Measurements from ENCODE around the gene ARSD.
A peak's percentile ranks its signal among the peaks of the same experiment; 100 is the strongest.
"Not testable (repeated sequence)": the region's sequence is repeated elsewhere in the genome, so short reads cannot be mapped to it uniquely, and the experiment has no call there.

The ARSD gene

DNA sequence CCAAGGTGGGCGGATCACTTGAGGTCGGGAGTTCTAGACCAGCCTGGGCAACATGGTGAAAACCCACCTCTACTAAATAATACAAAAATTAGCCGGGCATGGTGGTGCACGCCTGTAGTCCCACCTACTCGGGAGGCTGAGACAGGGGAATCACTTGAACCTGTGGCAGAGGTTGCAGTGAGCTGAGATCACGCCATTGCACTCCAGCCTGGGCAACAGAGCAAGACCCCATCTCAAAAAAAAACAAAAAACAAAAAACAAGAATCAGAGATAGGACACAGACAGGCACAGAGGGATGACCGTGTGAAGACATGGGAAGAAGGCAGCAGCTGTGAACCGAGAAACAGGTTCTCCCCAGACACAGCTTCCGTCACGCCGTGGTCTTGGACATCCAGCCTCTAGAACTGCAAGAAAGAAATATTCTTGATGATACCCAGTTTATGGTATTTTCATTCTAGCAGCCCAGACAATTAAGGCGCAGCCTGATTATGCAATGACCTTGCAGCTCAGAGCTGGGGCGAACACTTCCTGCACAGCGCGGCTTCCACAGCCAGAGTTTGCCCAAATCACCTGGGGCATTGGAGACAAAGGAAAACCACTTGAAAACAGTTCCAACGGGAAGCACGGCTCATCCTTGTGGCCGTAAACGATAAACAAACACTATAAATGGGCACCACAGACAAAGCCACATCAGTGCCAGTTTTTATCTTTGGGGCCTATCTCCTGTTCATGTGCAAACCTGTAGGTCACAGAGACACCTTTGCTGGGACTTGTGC, 4.2 kb upstream of the ARSD start:
- no peak for DNase-seq (ENCODE audit: low spot score)

GRCh38 chrX:2931612-2932011, 2.5 kb upstream of the ARSD start:
- DNase-seq (ENCODE audit: low spot score): no peak

GRCh38 chrX:2931155-2931554, 2.0 kb upstream of the ARSD start:
- DNase-seq (ENCODE audit: low spot score): no peak

- peak; percentile 26 for DNase-seq (ENCODE audit: low spot score)
These were observed 952 bp downstream of the ARSD start for GRCh38 chrX:2928191-2928582.

DNA sequence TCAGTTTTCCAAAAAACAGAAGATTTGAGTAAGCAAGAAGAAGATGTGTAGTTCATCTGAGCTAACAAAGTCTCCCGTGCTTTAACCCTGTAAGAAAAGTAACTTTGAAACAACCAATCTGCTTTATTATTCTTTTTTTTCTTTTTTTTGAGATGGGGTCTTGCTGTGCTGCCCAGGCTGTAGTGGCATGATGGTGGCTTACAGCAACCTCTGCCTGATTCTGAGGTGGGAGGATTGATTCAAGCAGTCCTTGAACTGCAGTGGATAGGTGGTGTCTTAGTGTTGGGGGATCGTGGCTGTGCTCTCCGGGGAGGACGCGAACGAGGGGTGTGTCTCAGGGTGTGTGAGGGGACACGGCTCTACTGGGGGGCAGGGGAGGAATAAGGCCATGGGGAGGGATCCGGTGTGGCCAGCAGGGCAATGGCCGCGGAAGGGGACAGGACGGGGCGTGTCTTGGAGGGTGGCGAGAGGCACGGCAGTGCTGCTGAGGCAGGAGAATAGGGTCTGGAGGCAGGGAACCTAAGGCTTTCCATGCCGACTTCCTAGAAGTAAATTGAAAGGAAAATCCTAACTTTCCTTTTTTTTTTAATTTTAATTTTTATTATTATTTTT, 2.4 kb downstream of the ARSD start:
- DNase-seq (ENCODE audit: low spot score): no peak

DNA sequence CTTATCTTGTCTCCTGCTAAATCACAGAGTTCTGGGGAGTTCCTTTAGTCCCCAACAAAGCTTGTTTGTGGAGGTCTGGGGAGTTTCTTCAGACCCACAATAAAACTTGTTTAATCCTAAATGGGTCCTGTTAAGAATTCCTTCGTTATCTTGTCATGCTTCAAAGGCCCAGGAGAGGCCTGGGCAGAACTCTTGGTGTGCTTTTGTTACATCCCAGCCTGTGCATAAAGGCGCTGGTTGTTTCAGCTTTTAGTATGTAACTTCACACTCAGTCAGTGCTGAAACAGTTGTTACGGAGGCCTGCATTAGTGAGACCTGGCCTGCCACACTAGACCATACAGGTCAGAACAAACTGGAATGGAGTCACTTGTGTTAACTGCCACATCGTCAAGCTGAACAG, 2.9 kb downstream of the ARSD start:
- not testable (repeated sequence) for DNase-seq (ENCODE audit: low spot score)

GRCh38 chrX:2924151-2924550, 5.0 kb downstream of the ARSD start:
- DNase-seq (ENCODE audit: low spot score): no peak

DNA sequence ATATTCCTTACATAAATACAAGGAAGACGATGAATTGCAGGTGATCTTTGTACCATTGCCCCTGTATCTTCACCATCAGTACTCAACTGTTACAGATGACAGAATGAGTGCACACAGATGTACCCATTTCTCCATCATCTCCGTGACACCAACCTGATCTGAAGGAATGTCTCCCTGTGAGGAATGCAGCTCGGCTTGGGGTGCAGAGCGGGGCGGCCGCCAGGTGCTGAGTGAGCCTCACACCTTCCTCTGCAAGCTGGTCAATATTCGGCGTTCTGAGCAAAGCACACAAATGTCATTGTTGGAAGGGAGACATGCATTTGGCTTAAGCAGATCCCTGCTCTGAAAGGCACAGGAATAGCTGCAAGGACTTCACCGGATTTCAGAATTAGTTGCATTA, 7.4 kb downstream of the ARSD start:
- no peak for DNase-seq (ENCODE audit: low spot score)

DNA sequence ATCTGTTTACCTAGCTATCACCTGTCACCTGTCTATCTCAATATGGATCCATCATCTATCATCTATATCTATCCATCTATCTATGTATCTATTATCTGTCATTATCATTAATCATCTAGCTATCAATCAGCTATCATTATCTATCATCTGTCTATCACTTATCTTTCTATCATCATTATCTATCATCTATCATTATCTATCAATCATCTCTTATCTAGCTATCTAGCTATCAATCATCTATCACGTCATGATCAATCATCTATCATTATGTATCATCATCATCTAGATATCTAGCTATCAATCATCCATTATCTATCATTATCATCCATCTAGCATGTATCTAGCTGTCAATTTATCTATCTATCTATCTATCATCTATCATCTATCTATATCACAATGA, 7.9 kb downstream of the ARSD start:
- DNase-seq (ENCODE audit: low spot score): no peak

- DNase-seq (ENCODE audit: low spot score): no peak
These were observed 11.4 kb downstream of the ARSD start for GRCh38 chrX:2917767-2918166.

DNA sequence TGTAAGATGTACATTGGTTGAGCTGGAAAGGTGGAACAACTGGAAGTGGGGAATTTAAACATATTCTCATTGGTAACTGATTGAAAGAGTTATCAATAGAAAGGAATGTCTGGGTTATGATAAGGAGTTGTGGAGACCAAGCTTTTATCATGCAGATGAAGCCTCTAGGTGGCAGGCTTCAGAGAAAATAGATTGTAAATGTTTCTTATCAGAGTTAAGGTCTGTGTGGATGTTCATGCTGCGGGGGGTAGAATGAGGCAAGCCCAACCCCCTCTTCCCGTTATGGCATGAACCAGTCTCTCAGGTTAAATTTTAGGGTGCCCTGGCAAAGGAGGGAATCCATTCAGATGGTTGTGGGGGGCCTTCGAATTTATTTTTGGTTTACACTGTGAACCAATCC, 16.0 kb downstream of the ARSD start:
- no peak for DNase-seq (ENCODE audit: low spot score)

DNA sequence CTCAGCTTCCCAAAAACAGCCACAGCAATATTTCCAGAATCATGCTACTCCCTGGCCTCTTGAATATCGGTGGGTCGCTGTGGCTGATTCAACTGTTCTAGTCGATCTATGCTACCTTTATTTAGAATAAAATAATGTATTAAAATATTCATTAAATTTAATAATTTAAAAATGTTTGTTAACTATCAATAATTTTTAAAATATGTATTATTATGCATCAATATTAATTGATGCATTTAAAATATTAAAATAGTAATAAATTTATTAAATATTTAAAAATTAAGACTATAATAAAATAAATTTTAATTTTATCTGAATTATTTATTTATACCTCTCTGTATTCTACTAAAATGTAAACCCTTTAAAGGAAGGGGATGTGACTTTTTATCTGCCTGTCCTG, 19.0 kb downstream of the ARSD start:
- no peak for DNase-seq (ENCODE audit: low spot score)

GRCh38 chrX:2908125-2908685, 20.9 kb downstream of the ARSD start:
- no peak for DNase-seq (ENCODE audit: low spot score)

- no peak for DNase-seq (ENCODE audit: low spot score)
These were observed 21.8 kb downstream of the ARSD start for GRCh38 chrX:2907295-2907694.

DNA sequence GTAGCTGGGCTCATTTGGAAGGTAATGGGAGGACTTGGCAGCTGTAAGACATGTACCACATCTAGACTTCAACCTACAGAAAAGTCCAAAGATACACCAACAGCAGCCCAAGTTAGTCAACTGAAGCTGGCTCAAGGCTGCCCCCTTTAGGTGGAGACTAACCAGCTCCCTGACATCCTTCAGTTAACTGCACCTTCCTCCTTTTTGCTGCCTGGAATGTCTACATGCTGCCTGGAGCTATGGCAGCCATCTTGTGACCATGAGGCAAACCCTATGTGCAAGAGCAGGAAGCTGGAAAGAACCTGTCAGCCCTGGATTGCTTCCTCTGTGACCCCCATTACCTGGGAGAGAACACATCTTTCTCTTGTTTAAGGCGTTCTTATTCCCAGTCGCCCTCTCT, 25.8 kb downstream of the ARSD start:
- no peak for DNase-seq (ENCODE audit: low spot score)

- no peak for DNase-seq (ENCODE audit: low spot score)
These were observed 26.3 kb downstream of the ARSD start for GRCh38 chrX:2902841-2903240.

- DNase-seq (ENCODE audit: low spot score): no peak
These were observed 27.6 kb downstream of the ARSD start for GRCh38 chrX:2901367-2902036.

DNA sequence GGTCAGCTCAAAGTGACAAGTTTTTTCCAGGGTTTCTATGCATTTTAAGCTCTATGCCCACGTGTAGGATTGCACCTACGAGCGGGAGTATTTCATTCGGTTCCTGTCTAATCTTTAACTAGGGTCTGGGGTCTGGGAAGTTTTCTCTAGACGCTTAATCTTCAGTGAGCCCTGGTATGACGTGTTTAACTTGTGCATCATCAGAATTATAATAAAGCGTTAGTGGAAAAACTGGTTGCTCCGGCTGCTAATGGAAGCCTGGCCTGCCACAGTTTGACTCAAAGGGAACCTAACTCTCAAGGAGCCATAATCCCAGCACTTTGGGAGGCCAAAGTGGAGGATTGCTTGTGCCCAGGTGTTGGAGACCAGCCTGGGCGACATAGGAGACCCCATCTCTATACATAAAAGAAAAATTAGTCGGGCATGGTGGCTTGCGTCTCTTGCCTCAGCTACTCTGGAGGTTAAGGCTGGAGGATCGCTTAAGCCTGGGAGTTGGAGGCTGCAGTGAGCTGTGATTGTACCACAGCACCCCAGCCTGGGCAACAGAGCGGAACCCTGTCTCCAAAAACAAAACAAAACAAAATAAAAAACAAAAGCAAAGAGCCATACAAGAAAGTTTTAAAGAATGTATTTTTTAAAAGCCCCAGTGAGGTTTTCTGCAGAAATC, 30.2 kb downstream of the ARSD start:
- DNase-seq (ENCODE audit: low spot score): no peak

DNA sequence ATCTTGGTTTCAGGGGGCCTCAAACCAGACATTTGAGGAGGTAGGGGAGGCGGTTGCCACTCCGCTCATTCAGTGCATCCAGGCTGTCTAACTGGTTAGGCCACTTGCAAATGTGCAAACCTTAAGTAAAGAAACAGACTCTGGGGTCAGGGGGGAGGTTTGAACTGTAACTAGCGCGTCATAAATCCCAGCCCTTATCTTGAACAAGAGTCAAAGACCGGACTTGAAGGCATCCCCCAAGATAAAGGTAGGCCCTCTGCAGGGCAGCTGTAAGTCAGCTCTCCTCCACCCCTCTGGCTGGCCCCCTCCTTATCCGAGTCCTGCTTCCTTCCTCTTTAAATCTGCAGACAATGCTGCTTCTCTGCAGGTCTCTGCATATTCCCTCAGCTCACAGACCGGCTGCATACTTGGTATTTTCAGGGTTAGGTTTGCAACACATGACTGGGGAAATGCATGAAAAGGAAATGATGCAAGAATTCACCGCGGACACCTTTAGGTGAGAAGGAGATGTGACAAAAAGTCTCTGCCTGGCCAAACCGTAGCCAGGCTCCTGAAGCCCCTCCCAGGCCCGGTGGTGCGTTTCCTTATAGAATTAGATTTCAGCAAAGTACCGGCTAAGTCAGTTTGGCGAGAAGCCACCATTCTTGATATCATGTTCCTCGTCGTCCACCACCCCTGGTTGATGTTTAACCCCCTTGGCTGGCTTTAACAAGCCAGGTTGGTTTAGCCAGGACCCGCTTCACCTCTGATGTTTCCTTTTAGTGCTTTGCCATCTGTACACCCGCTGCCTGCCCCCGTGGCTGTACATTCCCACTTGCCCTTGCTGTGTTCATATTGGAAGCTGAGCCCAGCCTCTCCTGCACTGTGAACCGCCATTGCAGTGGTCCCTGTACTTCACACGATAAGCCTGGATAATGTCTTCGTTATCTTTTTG, 31.2 kb downstream of the ARSD start:
- DNase-seq (ENCODE audit: low spot score): not testable (repeated sequence)

GRCh38 chrX:2897311-2897689, 31.8 kb downstream of the ARSD start:
- no peak for DNase-seq (ENCODE audit: low spot score)

DNA sequence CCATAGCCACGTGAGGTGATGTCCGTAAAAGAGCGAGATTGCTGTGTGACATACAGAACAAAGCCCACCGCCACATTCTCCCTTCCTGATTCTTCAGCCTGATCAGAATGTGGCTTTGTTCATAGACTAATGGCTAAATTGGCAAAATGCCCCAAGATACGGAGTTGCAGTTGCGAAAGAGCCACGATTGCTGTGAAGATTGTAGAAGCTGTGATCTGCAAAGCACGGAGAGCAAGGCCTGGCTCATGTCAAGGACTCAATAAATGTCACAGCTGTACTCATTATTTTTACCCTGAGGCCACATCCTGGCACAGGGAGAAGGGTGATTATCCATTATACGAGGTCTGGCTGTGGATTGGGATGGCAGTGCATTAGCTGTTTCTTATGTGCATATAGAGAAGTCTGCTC, 34.2 kb downstream of the ARSD start:
- DNase-seq (ENCODE audit: low spot score): no peak
